ENCODE data around the gene SDK2.

SDK2 gene

GRCh38 chr17:73630965-73631595, 13.2 kb downstream of the SDK2 start:
- Histone ChIP-seq H3K36me3 (ENCODE audit: control insufficient read depth in 2 of 2, insufficient read depth in 1 of 2, low read length in 2 of 2) (no peaks in the 10 kb centered on the region), H3K4me1 (ENCODE audit: control insufficient read depth, insufficient read depth, low read length) (no peaks in the 10 kb centered on the region), H3K27ac (ENCODE audit: extremely low read depth, low read depth, low read length) (no peak overlapping the region), H3K4me3 (ENCODE audit: low read depth, low read length) (no peak overlapping the region), H3K9me3 (ENCODE audit: control insufficient read depth, insufficient read depth, low read depth, low read length) (no peaks in the 10 kb centered on the region)
- ChIA-PET POLR2A (interaction anchor here (1.5 kb wide), 1 partner anchor 12 kb away, joined by 5 read pairs; no protein-coding TSS in a partner anchor), CTCF (no interaction called here)
- TF ChIP-seq WT1 (tag by site-specific recombination; IDR thresholded peaks at IDR 0.05) (no peak), SP2 (tag by site-specific recombination; IDR thresholded peaks at IDR 0.05) (no peak), ZNF426 (tag by site-specific recombination; IDR thresholded peaks at IDR 0.05) (no peak), FEZF1 (tag by site-specific recombination; IDR thresholded peaks at IDR 0.05) (no peak), KLF8 (tag by site-specific recombination; IDR thresholded peaks at IDR 0.05) (no peak), ZNF585B (tag by site-specific recombination; IDR thresholded peaks at IDR 0.05) (no peak), ZNF791 (tag by site-specific recombination; IDR thresholded peaks at IDR 0.05) (no peak), ZBTB44 (tag by site-specific recombination; IDR thresholded peaks at IDR 0.05) (no peak), ZXDB (tag by site-specific recombination; IDR thresholded peaks at IDR 0.05) (no peak), ZNF214 (tag by site-specific recombination; IDR thresholded peaks at IDR 0.05; ENCODE audit: borderline replicate concordance) (no peak), ZNF26 (tag by site-specific recombination; IDR thresholded peaks at IDR 0.05) (no peak), KLF16 (tag by site-specific recombination; IDR thresholded peaks at IDR 0.05) (no peak), TRIM28 (IDR thresholded peaks at IDR 0.05; ENCODE audit: borderline replicate concordance, low read length) (no peak), ZNF558 (tag by site-specific recombination; IDR thresholded peaks at IDR 0.05) (no peak), ZNF777 (tag by site-specific recombination; IDR thresholded peaks at IDR 0.05; ENCODE audit: borderline replicate concordance) (no peak), ZNF394 (tag by site-specific recombination; IDR thresholded peaks at IDR 0.05; ENCODE audit: borderline replicate concordance) (no peak)
- TF ChIP-seq, protein P1, sequence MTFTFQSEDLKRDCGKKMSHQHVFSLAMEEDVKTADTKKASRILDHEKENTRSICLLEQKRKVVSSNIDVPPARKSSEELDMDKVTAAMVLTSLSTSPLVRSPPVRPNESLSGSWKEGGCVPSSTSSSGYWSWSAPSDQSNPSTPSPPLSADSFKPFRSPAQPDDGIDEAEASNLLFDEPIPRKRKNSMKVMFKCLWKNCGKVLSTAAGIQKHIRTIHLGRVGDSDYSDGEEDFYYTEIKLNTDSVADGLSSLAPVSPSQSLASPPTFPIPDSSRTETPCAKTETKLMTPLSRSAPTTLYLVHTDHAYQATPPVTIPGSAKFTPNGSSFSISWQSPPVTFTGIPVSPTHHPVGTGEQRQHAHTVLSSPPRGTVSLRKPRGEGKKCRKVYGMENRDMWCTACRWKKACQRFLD (tag by site-specific recombination; IDR thresholded peaks at IDR 0.05): no peak

DNA sequence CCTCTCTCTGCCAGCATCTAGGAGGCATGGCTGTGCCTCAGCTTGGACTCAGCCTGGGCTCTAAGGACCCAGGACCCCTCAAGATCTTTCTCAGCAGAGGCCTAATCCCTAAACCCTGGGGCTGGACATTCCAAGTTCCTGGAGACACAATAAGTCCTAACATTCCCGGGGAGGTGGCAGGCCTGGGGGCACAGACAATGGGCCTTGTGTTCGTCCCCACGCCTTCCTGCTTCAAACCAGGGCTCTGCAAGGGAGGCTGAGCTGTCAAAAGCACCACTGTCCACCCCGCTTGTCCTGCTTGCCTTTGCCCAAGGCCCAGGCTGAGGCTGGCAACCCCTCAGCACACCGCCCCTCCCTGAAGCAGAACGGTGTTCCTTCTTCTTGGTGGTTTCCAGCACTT, 13.7 kb downstream of the SDK2 start:
- no peaks in the 10 kb centered on the region for H3K36me3 ChIP-seq (ENCODE audit: control insufficient read depth in 2 of 2, insufficient read depth in 1 of 2, low read length in 2 of 2)
- no peak overlapping the region for H3K4me3 ChIP-seq (ENCODE audit: low read depth, low read length)
- TF ChIP-seq KLF7 (tag by site-specific recombination; IDR thresholded peaks at IDR 0.05; ENCODE audit: borderline replicate concordance): no peak
- TF ChIP-seq ZNF558 (tag by site-specific recombination; IDR thresholded peaks at IDR 0.05): no peak
- TF ChIP-seq ZNF350 (tag by site-specific recombination; IDR thresholded peaks at IDR 0.05): no peak
- TF ChIP-seq ZNF404 (tag by site-specific recombination; IDR thresholded peaks at IDR 0.05): no peak
- TF ChIP-seq ZNF514 (tag by site-specific recombination; IDR thresholded peaks at IDR 0.05): no peak
- no peak for TF ChIP-seq ZNF391 (tag by site-specific recombination; IDR thresholded peaks at IDR 0.05; ENCODE audit: borderline replicate concordance, low read depth)
- no peak for TF ChIP-seq ZNF335 (tag by site-specific recombination; conservative IDR thresholded peaks at IDR 0.05)
- no peak for TF ChIP-seq ZNF23 (tag by site-specific recombination; IDR thresholded peaks at IDR 0.05; ENCODE audit: borderline replicate concordance)
- TF ChIP-seq SP2 (tag by site-specific recombination; IDR thresholded peaks at IDR 0.05): no peak
- TF ChIP-seq ZNF24 (tag by site-specific recombination; IDR thresholded peaks at IDR 0.05): no peak
- TF ChIP-seq KLF16 (tag by site-specific recombination; IDR thresholded peaks at IDR 0.05): no peak
- no peak for TF ChIP-seq ZNF239 (tag by site-specific recombination; IDR thresholded peaks at IDR 0.05)
- no peak for TF ChIP-seq ZNF521 (tag by site-specific recombination; IDR thresholded peaks at IDR 0.05)
- TF ChIP-seq ZFP37 (tag by site-specific recombination; IDR thresholded peaks at IDR 0.05): no peak
- no peak for TF ChIP-seq TCF7L2 (IDR thresholded peaks at IDR 0.05; ENCODE audit: borderline replicate concordance, low read depth, low read length)
- TF ChIP-seq ZNF610 (tag by site-specific recombination; IDR thresholded peaks at IDR 0.05; ENCODE audit: borderline replicate concordance): no peak
- TF ChIP-seq, protein P2, sequence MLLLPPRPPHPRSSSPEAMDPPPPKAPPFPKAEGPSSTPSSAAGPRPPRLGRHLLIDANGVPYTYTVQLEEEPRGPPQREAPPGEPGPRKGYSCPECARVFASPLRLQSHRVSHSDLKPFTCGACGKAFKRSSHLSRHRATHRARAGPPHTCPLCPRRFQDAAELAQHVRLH (tag by site-specific recombination; IDR thresholded peaks at IDR 0.05): no peak
- ChIA-PET POLR2A (interaction anchor here (1.5 kb wide), 1 partner anchor 13 kb away, joined by 5 read pairs; no protein-coding TSS in a partner anchor), CTCF (interaction anchor here (0.7 kb wide), 1 partner anchor 9 kb away, joined by 6 read pairs; no protein-coding TSS in a partner anchor)
- H3K9me3 ChIP-seq (ENCODE audit: control insufficient read depth, insufficient read depth, low read depth, low read length): no peaks in the 10 kb centered on the region
- H3K27ac ChIP-seq (ENCODE audit: extremely low read depth, low read depth, low read length): no peak overlapping the region
- no peaks in the 10 kb centered on the region for H3K4me1 ChIP-seq (ENCODE audit: control insufficient read depth, insufficient read depth, low read length)
